Mammary epithelial cell (primary cell): ENCODE measurements around the gene BRD3.

Experiments used
- CTCF ChIP-seq, 2 donors: IDR thresholded peaks in 1 of 2; conservative IDR thresholded peaks in 1 of 2; 2 replicates each; pipeline ENCODE4 v1.5.1; 2011 to 2012; ENCODE audit warnings: inconsistent platforms in 2 of 2, low read length in 2 of 2, mild to moderate bottlenecking in 2 of 2, control low read depth in 1 of 2, low read depth in 1 of 2; ENCODE audit not compliant: insufficient read depth in 1 of 2; ENCODE audit errors: extremely low read depth in 1 of 2
- EZH2 ChIP-seq: IDR thresholded peaks from 2 replicates; pipeline ENCODE4 v1.6.1; 2012; ENCODE audit warnings: low read length, inconsistent platforms, borderline replicate concordance

- TF ChIP-seq CTCF (conservative IDR thresholded peaks at IDR 0.05 in 1 of 2, IDR thresholded peaks at IDR 0.05 in 1 of 2; ENCODE audit: extremely low read depth in 1 of 2, insufficient read depth in 1 of 2, low read depth in 1 of 2, low read length in 2 of 2) (no peak), EZH2 (no peak)
Measured at GRCh38 chr9:134007571-134007970, 60.3 kb downstream of the BRD3 start.
